ENCODE results near the gene CLASP1.
A peak's percentile ranks its signal among the peaks of the same experiment; 100 is the strongest.
"Not testable (repeated sequence)": the region's sequence is repeated elsewhere in the genome, so short reads cannot be mapped to it uniquely, and the experiment has no call there.

Gene CLASP1

GRCh38 chr2:121659933-121660332, 10.7 kb upstream of the CLASP1 start:
- no peak for FAIRE-seq

GRCh38 chr2:121658393-121658792, 9.1 kb upstream of the CLASP1 start:
- not testable (repeated sequence) for FAIRE-seq

DNA sequence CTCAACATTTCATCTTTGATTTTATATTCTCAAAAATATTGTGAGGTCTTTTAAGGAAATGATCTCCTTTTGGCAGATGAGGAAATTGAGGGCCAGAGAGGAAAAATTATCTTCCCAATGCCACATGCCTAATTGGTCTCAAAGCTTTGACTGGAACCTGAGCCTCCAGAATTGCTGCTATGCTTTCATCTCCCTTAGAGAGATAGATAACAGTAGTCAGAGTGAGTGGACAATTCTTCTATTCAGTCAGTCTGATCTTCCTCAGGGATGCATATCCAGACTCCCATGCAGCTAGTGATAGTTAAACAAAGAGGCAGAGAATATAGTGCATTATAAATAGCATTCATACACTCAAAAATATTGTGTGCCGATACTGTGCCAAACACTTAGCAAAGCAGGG, 3.8 kb upstream of the CLASP1 start:
- no peak for FAIRE-seq

DNA sequence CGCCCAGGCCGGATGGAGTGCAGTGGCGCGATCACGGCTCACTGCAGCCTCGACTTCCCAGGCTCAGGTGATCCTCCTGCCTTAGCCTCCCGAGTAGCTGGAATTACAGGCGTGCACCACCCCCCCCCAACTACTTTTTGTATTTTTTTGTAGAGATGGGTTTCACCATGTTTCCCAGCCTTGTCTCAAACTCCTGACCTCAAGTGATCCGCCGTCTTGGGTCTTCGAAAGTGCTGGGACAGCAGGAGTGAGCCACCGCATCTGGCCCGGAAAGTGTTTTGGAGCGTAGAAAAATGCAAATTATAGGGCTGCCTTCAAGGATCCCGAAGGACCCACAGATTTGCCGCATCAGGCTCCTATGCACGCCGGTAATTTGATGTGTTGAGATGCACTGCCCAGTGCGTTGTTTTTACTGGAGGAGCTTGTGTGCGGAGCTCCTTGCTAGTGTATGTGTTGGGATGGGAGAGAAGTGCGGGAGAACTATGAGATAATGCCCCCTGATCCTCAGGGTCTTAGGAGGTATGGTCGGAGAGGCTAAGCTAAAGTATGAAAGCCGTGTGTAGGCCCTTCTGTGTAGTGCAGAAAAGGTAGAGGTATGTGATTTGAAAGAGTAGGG, 1.2 kb upstream of the CLASP1 start:
- no peak for FAIRE-seq

DNA sequence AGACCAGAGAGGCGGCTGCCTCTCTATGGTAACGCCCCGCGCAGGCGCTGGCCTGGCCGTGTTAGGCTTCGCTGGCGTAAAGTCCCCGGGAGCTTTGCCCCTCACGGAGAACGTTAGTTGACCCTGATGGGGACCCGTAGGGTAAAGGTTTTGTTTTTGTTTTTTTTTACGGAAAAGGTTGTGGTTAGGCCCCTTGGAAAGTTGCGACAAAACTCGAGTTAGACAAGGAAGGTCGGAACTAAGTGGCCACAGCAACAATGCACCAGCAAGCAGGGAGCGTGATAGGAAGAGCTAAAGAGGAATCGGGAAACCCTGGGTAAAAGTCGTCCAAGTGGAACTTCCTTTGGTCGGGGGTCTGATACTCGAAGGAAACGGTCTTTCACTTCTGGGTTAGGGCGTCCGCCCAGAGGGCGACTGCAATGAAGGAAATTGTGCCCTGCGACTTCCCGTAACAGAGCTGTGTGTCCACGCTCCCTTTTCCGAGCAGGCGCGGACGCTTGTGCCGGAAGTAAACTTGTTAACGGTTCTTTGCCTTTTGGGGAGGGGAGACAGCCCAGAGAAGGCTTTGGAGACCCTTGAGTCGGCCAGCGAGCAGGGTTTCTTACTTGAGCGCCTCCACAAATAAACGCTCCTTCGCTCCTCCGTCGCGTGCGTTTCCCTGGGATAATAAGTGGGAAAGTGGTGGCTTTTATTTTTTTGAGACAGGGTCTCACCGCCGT, 493 bp upstream of the CLASP1 start:
- peak; percentile 96 for FAIRE-seq

DNA sequence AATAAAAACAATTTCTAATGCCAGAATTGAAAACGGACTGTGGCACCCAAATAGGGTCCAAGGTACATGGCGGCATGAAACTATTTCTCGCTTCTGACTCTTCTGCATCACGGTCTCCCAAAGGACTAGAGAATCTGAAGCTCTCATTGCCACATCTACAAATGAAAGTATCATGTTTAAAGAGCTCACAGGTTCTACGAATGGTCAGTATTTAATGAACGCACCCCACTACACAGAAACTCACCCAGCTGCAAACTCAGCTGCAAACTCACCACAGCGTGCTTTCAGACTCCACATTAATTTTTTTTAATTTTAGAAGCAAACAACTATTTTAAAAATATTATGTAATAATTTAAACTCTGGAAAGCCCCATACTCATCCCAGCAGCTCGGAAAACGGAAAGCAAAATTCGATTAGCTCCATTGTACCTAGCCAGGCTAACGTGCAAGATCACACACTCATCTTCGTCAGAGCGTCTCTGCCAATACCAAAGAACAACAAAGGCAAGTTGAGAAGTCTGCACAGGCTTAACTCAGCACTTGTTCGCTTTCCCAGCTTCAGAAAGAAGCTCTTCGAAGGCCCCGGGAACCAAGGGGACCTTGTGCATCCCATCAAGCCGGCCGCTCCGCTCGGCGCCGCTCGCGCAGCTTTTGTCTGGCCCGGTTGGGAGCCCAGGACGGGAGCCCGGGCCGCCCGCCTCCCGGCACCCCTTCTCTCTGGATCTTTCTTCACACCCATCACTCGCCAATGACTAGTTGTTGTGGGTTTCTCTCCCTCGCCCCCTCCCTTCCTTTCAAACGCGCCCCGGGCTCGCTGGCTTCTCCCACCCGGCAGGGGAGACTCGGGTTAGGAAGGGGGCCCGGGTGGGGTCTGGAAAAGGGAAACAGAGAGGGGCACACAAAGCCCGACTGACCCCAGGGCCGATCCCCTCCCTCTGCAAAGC, 785 bp downstream of the CLASP1 start:
- no peak for FAIRE-seq

- no peak for FAIRE-seq
Measured at GRCh38 chr2:121647396-121647795, 1.9 kb downstream of the CLASP1 start.

- no peak for FAIRE-seq
Measured at GRCh38 chr2:121644715-121645114, 4.5 kb downstream of the CLASP1 start.

- no peak for FAIRE-seq
Measured at GRCh38 chr2:121643877-121644276, 5.4 kb downstream of the CLASP1 start.

- no peak for FAIRE-seq
Measured at GRCh38 chr2:121640380-121641316, 8.6 kb downstream of the CLASP1 start.

DNA sequence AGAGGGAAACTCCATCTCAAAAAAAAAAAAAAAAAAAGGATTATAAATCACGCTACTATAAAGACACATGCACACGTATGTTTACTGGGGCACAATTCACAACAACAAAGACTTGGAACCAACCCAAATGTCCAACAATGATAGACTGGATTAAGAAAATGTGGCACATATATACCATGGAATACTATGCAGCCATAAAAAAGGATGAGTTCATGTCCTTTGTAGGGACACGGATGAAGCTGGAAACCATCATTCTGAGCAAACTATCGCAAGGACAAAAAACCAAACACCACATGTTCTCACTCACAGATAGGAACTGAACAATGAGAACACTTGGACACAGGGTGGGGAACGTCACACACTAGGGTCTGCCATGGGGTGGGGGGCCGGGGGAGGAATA, 9.4 kb downstream of the CLASP1 start:
- FAIRE-seq, result not testable (repeated sequence)

- no peak for FAIRE-seq
Measured at GRCh38 chr2:121638333-121638732, 10.9 kb downstream of the CLASP1 start.

DNA sequence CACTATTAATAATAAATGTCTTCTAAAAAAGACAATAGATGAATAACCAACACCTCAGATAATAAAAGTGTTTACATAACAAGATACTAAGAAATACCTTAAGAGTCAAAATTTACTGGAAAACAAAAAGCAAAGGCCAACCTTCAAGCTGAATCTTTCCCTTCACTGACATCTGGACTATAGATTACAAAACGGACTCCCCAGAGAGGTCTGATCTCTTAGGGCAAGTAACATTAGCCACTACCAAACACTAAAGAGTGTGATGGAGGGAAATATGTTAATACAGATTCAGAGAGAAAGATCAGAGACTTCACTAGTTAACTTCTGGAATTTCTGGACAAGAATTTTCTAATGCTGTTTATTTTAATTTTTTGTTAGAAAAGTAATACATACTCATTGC, 13.9 kb downstream of the CLASP1 start:
- FAIRE-seq, result no peak

- no peak for FAIRE-seq
Measured at GRCh38 chr2:121634354-121635307, 14.6 kb downstream of the CLASP1 start.

DNA sequence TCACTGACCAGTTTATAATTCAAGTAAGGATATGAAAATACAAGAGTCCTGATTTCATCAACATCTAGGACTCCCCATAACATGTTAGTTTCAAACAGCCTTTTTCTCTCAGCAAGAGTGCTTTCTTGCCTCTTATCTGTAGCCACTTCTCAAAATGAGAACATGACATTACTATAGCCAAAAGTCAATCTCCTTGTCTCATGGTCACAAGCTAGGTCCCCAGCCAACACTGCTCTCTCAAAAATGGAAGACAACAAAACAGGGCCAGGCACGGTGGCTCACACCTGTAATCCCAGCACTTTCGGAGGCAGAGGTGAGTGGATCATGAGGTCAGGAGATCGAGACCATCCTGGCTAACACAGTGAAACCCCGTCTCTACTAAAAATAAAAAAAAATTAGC, 15.8 kb downstream of the CLASP1 start:
- no peak for FAIRE-seq

GRCh38 chr2:121627525-121628050, 21.7 kb downstream of the CLASP1 start:
- FAIRE-seq, result no peak

DNA sequence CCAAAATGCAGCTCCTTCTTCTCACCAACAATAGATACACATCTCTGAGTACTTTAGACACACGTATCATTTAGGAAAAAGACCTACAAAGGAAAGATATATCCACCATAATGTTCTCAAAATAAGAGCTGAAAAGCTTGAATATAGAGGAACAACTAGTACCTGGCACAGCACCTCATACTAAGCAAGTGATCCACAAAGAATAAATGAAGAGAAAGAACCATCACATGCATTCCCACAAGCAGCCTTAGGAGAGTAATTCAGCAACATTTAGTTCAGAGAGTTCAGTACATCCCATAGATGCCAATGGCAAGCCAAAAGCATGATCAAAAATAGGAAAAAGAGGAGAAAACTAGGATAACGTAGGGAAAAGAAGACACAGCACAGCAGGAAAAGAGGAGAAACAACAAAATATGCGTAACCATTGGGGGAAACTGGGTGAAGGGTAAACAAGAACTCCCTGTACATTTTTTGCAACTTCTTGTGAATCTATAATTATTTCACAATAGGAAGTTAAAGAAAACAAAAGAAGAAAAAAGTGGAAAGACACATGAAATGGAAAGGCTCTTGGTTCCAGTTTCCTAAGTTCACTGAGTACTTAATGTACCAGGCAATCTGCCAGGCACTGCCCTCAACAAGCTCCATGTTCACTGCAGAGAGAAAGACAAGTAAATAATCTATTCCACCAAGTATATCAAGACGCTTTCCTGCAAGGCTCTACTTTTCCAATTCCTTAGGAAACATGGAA, 22.3 kb downstream of the CLASP1 start:
- FAIRE-seq, result no peak

DNA sequence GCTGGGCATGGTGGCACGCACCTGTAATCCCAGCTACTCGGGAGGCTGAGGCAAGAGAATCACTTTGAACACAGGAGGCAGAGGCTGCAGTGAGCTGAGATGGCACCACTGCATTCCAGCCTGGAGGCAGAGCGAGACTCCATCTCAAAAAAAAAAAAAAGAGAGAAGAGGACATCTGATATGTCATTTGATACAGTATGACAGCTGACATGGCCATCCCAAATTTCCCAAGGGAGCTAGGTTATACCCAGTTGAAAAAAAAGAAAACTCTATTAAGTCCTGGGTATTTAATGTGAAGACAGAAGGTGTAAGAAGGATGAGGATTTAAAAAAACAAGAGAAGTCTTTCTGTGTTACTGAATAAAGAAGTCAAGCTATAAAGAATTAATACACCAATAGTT, 23.3 kb downstream of the CLASP1 start:
- no peak for FAIRE-seq

DNA sequence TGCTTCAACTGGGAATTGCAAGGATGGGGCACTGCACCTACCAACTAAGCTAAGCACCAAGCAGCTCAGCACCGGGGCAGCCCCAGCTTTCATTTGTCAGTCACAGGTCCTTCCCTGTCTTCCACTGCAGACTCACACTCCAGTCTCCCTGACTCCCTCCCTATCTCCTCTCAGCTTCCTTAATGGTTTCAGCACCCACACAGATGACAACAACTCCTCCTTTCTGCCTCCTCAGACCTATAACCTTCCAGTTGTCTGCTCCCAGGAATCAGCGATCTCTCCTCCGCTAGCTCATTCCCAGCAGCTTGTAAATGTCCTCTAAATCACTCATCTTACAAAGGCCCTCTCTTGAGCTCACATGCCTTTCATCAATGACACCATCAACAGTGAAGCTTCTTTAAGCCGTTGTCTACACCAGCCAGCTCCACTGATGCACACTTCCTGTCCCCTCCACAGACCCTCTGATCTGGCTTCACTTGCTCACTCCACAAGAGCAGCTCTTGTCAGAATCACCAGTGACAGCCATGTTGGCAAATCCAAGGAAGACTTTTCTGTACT, 32.1 kb downstream of the CLASP1 start:
- no peak for FAIRE-seq

GRCh38 chr2:121613774-121614173, 35.5 kb downstream of the CLASP1 start:
- FAIRE-seq, result no peak
